ENCODE measurements around the gene PRKCZ. TPM values are rescaled to one million over a fixed set of nuclear protein-coding genes. Genes with fewer than 3 reads are reported as not detected.
A peak's percentile ranks its signal among the peaks of the same experiment; 100 is the strongest.

The PRKCZ gene
- total RNA-seq (2014; rRNA removed; shearing (Covaris generic)), result 0.17 TPM in 1 of 2 replicates, not detected in the other
- polyA plus RNA-seq (2015; cell fraction: cytosol; rRNA removed), result 0.88 and 1.1 TPM in 2 replicates
- polyA plus RNA-seq (2015; cell fraction: nucleus; rRNA removed), result 4.7 and 5.3 TPM in 2 replicates

GRCh38 chr1:2049718-2050431 is at the start of gene PRKCZ:
Gene PRKCZ (plus strand): TSS chr1:2050411. CDS start chr1:2050631, 220 bp downstream.
- DNase-seq (ENCODE audit: low read depth), result no peak

GRCh38 chr1:2000432-2000831 is 49.8 kb upstream of the PRKCZ start:
- DNase-seq (ENCODE audit: low read depth), result no peak

- DNase-seq (ENCODE audit: low read depth), result no peak
Observed at GRCh38 chr1:2000850-2001249, 49.4 kb upstream of the PRKCZ start.

- DNase-seq (ENCODE audit: low read depth), result no peak
Observed at GRCh38 chr1:2001773-2002411, 48.3 kb upstream of the PRKCZ start.

- no peak for DNase-seq (ENCODE audit: low read depth)
Observed at GRCh38 chr1:2003541-2004131, 46.6 kb upstream of the PRKCZ start, which contains the start of gene CFAP74. Gene CFAP74 (minus strand): TSS chr1:2003786. CDS start chr1:1990956, 12,830 bp downstream.

GRCh38 chr1:2004856-2005255 is 45.4 kb upstream of the PRKCZ start:
- DNase-seq (ENCODE audit: low read depth), result no peak

GRCh38 chr1:2009101-2010053 is 40.8 kb upstream of the PRKCZ start:
- no peak for DNase-seq (ENCODE audit: low read depth)

- no peak for DNase-seq (ENCODE audit: low read depth)
Observed at GRCh38 chr1:2014181-2014580, 36.0 kb upstream of the PRKCZ start.

GRCh38 chr1:2014741-2015735 is 35.2 kb upstream of the PRKCZ start:
- peak; percentile 41 for DNase-seq (ENCODE audit: low read depth)

GRCh38 chr1:2016123-2016522 is 34.1 kb upstream of the PRKCZ start:
- DNase-seq (ENCODE audit: low read depth), result no peak

- no peak for DNase-seq (ENCODE audit: low read depth)
Observed at GRCh38 chr1:2018217-2019171, 31.7 kb upstream of the PRKCZ start.

GRCh38 chr1:2019172-2019543 is 31.1 kb upstream of the PRKCZ start, which contains the start of gene GABRD:
Gene GABRD (plus strand): TSS chr1:2019345. CDS start chr1:2019424, 79 bp downstream.
- DNase-seq (ENCODE audit: low read depth), result no peak

GRCh38 chr1:2019571-2020309 is 30.5 kb upstream of the PRKCZ start:
- no peak for DNase-seq (ENCODE audit: low read depth)

- no peak for DNase-seq (ENCODE audit: low read depth)
Observed at GRCh38 chr1:2020310-2020655, 29.9 kb upstream of the PRKCZ start.

GRCh38 chr1:2021550-2021949 is 28.7 kb upstream of the PRKCZ start:
- DNase-seq (ENCODE audit: low read depth), result no peak

- no peak for DNase-seq (ENCODE audit: low read depth)
Observed at GRCh38 chr1:2022063-2022770, 28.0 kb upstream of the PRKCZ start.

GRCh38 chr1:2023187-2023586 is 27.0 kb upstream of the PRKCZ start:
- DNase-seq (ENCODE audit: low read depth), result no peak
